Stimulated activated CD4-positive, alpha-beta T cell treated with anti-CD3 and anti-CD28 coated beads, Interleukin-1b, Interleukin-23, amount 100 ng/mL, for 1 hour (primary cell): Measurements from ENCODE around the gene SRP9.
"Not testable (repeated sequence)": the region's sequence is repeated elsewhere in the genome, so short reads cannot be mapped to it uniquely, and the experiment has no call there.

ENCODE experiments used
- DNase-seq, 2 donors: peaks; one replicate each; pipeline ENCODE4 v3.0.0-alpha.2; 2020; ENCODE audit warnings: low read depth in 2 of 2

SRP9 gene

DNA sequence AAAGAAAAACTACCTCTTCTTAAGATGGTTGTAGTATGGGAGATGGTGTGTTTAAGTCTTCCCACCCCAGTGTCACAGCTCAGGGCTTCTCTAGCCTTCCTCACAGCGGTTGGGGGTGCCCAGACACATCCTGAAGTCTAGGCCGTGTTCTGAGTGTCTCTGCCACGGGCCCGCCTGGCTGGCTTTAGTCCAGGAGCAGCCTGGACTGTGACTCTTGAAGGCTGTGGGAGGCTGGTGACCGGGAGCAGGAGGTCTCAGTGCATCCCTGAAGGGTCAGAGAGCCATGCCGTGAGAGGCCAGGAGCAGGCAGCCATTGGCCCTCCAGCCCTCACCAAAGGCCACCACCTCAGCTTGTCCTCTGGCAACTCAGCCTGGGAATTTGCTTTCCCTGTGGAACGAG is 36.8 kb downstream of the SRP9 start:
- no peak for DNase-seq

GRCh38 chr1:225815090-225815489 is 37.5 kb downstream of the SRP9 start:
- DNase-seq: not testable (repeated sequence)

- DNase-seq: no peak
These were observed 38.0 kb downstream of the SRP9 start for GRCh38 chr1:225815526-225816178.

DNA sequence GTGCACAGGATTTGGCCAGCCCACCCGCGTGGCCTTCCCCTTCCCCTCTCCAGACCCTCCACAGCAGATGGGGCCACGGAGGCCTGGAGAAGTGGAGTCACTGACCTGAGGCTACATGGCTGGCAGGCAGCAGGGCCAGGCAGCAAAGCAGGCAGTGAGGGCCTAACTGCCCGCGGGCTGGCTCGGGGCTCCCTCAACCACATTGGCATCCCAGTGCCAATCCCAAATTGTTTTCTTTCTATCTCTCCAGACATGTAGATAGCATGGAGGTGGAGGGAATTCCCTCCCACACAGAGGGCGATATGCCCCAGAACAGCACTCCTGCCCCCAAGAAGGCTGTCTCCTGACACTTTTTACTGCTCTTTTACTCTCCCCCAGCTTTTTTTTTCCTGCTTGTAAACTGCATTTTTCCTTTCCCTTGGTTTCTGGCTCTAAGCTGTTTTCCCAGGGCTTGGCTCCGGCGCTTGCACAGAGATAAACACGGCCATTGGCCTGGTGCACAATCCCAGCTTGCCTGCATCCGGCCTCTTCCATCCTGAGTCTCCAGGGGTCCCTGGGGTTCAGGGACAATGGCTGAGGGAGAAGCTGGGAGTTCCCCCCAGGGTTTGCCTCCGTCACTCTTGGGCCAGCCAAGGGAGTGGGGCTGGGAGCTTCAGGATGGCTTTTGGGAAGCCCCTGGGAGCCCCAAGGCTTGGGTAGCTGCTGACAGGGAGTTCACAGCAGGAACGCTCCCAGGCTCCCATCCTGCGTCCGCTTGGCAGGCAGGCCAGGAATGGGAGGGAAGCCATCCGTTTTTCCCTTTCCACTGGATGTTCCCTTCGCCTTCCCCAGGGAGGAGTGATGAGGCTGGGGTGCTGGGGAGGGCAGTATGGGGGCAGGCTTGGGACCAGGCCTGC is 39.3 kb downstream of the SRP9 start:
- DNase-seq: no peak

- no peak for DNase-seq
These were observed 40.0 kb downstream of the SRP9 start for GRCh38 chr1:225817611-225818061.

DNA sequence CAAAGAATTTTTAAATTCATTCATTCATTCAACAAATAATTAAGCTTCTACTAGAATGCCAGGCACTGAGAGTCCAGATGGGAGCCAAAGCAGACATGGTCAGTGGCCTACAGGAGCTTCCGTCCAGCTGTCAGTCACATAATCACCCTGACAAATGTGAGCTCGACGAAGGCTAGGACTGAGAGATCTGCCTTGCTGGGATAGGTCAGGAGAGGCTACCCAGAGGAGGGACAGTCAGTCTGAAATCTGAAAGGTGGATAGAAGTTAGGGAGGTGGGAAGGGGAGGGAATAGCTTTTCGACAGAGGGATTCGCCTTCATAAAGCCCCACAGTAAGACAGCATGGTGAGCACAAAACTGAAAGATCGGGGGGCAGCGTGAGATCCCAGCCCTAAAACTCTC is 40.6 kb downstream of the SRP9 start:
- DNase-seq: no peak

DNA sequence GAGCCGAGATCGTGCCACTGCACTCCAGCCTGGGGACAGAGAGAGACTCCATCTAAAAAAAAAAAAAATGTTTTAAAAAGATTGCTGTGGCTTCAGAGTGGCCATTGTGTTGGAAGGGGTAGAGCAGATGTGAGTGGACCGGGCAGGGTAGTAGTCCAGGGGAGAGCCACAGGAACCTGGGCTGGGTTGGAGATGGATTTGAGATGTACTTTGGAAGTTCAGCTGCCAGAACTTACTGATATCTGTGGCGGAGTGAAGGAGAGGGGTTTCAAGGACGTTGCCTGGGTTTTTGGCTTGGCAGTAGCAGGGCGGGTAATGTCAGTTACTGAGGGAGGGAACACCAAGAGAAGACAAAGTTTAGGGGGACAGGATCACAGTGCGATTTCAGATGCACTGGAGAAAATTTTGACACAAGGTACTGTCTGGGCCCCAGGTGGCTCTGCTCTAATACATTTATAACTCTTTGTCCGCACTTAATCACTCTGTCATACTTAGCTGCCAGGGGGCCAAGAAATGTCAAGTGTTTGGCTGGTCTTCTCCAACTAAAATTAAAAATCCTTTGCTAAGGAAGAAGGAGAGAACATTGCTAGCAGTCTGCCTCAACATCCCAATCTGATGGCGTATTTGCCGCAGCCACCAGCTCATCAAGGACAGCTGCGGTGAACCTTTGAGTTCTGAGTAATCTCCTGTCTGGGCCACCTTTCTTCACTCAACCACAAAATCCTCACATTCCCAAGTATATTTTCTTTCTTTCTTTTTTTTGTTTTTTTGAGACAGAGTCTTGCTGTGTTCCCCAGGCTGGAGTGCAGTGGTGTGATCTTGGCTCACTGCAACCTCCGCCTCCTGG is 41.9 kb downstream of the SRP9 start:
- DNase-seq: no peak

- DNase-seq: no peak
These were observed 43.0 kb downstream of the SRP9 start for GRCh38 chr1:225820522-225821120.

DNA sequence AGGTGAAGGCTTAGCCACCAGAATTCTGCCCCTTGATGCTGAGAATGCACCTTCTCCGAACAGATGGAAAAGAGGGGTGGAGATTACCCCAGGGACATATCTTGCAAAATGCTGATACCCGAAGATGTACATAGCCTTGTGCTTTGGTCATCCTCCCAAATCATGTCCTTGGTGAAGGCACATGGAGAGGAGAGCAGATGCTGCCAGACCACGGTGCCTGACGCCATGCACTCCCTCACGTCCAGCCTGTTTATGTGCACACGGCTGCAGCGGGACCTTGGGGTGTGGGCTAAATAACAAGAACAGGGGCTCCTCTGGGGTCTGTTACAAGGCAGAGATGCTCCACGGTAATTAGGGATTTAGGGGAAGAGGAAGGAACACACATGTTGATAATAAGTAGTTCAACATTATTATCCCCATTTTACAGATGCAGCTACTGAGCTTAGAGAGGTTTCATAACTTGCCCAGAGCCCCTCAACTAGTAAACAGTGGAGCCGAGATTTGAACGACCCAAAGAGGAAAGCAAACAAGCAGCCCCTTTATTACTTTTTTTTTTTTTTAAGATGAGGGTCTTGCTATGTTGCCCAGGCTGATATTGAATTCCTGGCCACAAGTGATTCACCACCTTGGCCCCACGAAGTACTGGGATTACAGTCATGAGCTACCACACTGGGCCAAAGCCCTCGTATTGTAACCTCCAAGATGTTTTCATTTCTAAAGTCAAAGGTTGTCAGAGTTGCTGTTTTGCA is 45.2 kb downstream of the SRP9 start:
- DNase-seq: no peak

- no peak for DNase-seq
These were observed 46.2 kb downstream of the SRP9 start for GRCh38 chr1:225823811-225824261.

- DNase-seq: no peak
These were observed 46.9 kb downstream of the SRP9 start for GRCh38 chr1:225824533-225824941.

DNA sequence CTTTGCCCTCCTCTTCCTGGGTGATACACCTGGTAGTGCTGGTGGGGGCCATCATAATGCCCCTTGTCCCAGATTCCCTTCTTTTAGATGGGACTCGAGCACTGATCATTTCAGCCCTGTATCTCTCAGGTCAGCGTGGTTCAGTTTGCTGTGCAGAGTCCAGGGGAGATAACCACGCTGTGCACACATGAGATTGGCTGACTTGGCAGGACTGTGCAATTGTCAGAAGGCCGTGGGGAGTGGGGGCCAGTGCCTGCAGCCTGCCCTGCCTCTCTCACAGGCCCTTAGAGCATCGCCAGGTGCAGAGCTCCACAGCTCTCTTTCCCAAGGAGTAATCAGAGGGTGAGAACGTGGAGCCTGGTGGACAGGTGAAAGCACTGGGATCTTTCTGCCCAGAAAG is 47.5 kb downstream of the SRP9 start:
- DNase-seq: no peak

GRCh38 chr1:225825607-225826007 is 48.0 kb downstream of the SRP9 start:
- no peak for DNase-seq

DNA sequence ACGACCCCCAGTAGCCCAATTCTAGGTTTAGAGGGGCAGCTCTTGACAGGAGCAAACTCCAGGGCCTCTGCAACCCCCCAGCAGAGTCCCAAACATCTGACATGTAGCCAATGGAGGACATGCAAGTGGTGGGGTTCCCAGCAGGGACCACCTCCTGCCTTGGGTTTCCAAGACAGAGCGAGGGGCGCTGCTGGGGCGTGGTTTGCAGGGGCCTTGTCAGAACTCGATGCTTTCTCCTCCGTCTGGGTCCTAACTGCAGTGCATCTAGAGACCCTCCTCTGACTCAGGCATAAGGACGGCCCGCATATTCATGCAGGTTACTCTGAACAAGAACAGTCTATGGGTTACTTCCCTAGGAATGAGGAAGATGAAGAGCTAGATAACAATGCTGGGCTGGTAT is 49.5 kb downstream of the SRP9 start:
- DNase-seq: no peak

GRCh38 chr1:225828706-225829345 is 51.2 kb downstream of the SRP9 start:
- no peak for DNase-seq

- DNase-seq: no peak
These were observed 53.2 kb downstream of the SRP9 start for GRCh38 chr1:225830841-225831240.

DNA sequence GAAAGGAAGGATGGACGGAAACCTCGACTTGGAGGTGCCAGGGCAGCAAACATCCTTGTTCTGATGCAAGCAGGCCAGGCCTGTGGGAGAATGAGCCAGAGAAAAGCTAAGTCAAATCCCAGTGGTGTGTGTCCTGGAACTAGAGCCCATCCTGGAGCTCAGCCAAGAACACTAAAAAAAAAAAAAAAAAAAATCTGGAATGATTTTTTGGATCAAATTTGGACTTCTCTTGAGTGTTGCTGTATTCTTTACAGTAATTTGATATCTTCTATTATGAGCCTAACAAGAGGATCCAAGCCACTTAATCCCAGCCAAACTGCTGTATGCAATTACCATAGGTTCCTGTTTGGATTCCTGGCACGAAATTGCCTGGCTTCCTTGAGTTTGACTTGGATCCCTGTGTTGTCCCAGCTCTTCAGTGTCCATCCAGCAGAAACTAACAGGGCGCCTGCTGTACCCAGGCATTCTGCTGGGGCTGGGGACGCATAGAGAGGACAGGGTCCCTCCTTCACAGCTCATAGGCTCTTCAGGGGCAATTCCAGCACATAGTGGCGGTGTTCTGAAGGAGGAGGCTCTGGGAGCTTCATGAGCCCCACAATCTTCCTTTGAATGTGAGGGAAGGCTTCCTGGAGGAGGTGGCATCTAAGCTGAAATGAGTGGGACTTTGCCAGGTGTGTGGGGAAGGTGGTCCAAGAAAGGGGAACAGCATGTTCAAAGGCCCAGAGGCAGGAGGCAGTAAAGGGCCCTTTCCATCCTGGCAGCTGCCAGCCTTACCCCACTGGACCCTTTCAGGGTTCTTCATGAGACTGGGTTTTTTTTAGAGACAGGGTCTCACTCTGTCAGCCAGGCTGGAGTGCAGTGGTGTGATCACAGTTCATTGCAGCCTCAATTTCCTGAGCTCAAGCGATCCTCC is 57.0 kb downstream of the SRP9 start:
- no peak for DNase-seq

DNA sequence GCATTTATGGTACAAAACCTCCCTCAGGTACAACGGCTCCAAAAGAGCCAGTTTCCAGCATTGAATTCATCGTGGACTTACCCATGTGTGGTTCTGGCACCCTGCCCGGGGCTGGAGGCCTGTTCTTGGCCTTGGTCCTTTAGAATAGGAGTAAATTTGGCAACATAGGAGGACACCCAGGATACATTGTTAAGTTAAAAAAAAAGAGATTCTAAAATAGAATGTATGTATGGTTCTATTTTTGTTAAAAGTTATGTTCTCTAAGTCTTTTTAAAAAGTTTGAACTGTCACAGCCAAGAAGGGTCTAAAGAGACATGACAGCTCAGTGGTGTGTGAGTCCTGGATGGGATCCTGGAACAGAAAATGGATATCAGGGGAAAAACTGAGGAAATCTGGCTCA is 58.2 kb downstream of the SRP9 start:
- no peak for DNase-seq

DNA sequence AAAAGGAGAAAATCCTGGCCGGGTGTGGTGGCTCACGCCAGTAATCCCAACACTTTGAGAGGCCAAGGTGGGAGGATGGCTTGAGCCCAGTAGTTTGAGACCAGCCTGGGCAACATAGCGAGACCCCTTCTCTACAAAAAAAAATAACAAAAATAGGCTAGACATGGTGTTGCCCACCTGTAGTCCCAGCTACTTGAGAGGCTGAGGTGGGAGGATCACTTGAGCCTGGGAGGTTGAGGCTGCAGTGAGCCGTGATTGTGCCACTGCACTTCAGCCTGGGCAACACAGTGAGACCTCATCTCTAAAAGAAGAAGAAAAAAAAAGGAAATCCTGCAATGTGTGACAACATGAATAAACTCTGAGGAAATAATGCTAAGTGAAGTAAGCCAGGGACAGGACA is 58.7 kb downstream of the SRP9 start:
- DNase-seq: not testable (repeated sequence)
